Measurements from ENCODE around the gene NFIB. TPM values are rescaled to one million over a fixed set of nuclear protein-coding genes. Genes with fewer than 3 reads are reported as not detected.

Gene NFIB
- total RNA-seq, 1 donor from 2014 or later: 11.6 TPM

DNA sequence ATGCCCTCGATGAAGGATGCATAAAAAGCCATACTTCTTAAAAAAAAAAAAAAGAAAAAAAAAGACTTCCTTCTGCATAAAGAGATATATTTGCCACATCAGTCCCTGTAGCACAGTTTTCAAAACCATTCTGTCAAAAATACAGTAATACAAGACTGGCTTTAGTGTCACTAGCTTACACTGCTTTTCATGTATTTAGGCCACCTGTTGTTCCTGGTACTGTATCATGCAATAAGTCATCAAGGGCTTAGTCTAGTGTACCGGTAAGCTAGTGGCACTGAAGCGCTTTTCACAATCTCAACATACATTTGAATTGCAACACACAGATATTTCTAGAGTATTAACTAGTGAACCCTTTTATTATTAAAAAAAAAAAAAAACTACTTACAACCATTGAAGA lies 231.2 kb downstream of the NFIB start:
- H3K36me3 ChIP-seq (ENCODE audit: control insufficient read depth, insufficient read depth, low read length): no peaks in the 10 kb centered on the region
- DNase-seq (ENCODE audit: low read depth): no peak
- TF ChIP-seq, protein P1, sequence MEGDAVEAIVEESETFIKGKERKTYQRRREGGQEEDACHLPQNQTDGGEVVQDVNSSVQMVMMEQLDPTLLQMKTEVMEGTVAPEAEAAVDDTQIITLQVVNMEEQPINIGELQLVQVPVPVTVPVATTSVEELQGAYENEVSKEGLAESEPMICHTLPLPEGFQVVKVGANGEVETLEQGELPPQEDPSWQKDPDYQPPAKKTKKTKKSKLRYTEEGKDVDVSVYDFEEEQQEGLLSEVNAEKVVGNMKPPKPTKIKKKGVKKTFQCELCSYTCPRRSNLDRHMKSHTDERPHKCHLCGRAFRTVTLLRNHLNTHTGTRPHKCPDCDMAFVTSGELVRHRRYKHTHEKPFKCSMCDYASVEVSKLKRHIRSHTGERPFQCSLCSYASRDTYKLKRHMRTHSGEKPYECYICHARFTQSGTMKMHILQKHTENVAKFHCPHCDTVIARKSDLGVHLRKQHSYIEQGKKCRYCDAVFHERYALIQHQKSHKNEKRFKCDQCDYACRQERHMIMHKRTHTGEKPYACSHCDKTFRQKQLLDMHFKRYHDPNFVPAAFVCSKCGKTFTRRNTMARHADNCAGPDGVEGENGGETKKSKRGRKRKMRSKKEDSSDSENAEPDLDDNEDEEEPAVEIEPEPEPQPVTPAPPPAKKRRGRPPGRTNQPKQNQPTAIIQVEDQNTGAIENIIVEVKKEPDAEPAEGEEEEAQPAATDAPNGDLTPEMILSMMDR (IDR thresholded peaks at IDR 0.05; ENCODE audit: insufficient read depth, low read length, severe bottlenecking): no peak
- H3K27me3 ChIP-seq (ENCODE audit: control insufficient read depth, insufficient read depth, low read length): no peaks in the 10 kb centered on the region
- no peak overlapping the region for H3K4me3 ChIP-seq (ENCODE audit: low read depth, low read length)
- FAIRE-seq: no peak

DNA sequence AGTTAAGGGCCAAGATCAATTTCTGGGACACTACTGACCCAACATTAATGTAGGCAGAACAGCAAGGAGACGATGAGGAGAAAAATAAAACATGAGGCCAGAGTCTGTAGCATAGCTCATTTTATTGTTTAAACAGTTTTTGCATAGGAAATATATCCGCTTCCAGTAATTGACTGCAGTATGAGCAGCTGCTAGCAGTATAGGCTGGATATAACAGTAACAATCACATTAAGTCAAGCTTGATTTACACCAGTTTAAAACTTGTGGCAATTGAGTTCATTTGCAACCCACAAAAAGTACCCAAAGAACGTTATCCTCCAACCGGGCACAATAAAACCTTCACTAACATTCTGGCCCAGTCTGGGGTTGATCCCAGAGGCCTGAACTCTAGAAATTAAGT lies 232.2 kb downstream of the NFIB start:
- Histone ChIP-seq H3K36me3 (ENCODE audit: control insufficient read depth, insufficient read depth, low read length) (no peaks in the 10 kb centered on the region), H3K27me3 (ENCODE audit: control insufficient read depth, insufficient read depth, low read length) (no peaks in the 10 kb centered on the region), H3K4me3 (ENCODE audit: low read depth, low read length) (no peak overlapping the region)
- FAIRE-seq (no peak), DNase-seq (ENCODE audit: low read depth) (no peak)
- TF ChIP-seq, protein P1 (IDR thresholded peaks at IDR 0.05; ENCODE audit: insufficient read depth, low read length, severe bottlenecking): no peak

DNA sequence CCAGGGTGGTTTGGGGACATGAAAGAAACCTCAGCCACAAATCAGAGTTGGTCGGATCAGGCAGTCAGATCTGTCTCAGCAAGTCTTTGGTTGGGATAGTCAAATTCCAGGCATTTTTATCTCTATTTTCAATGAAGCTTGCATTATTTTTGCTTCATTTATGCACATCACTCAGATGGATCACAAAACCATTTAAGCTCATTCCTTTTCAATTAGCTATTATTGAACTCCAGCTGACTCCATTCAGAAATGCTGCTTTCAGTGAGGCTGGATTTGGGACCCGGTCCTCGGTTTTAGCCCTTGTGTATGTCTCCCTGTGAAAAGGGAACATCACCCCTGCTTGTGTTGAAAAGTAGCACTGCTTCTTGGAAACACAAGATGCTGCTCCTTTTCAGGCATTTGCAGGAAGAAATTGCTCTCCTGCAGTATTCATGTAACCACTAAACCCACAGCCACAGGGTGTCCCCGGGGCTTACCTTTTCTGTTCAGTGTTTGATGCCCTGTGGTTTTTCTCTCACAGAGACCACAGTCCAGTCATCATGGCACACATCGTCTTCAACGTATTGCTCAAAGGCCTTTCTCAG lies 232.9 kb downstream of the NFIB start:
- TF ChIP-seq, protein P1 (IDR thresholded peaks at IDR 0.05; ENCODE audit: insufficient read depth, low read length, severe bottlenecking): no peak
- FAIRE-seq (no peak), DNase-seq (ENCODE audit: low read depth) (peak; percentile 68)
- Histone ChIP-seq H3K4me3 (ENCODE audit: low read depth, low read length) (no peak overlapping the region), H3K36me3 (ENCODE audit: control insufficient read depth, insufficient read depth, low read length) (no peaks in the 10 kb centered on the region), H3K27me3 (ENCODE audit: control insufficient read depth, insufficient read depth, low read length) (no peaks in the 10 kb centered on the region)

DNA sequence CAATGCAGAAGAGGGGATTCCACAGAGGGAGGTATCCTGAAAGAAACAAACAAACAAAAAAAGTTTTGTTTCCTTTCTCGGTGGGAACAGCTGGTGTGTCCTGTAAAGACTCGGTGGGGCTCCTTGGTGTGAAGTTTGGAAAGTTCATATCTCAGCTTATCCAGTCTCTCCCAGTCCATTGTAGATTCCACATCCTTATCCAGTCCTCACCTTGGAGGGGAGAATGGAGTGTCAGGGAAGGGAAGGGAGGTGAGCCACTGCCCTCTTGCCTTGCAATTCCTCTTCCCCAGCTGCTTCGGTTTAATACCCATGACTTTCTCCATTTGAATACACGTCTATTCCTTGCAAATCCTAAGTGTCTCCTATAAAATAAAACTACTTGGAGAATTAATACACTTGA lies 234.5 kb downstream of the NFIB start:
- no peaks in the 10 kb centered on the region for H3K36me3 ChIP-seq (ENCODE audit: control insufficient read depth, insufficient read depth, low read length)
- FAIRE-seq: no peak
- TF ChIP-seq, protein P1 (IDR thresholded peaks at IDR 0.05; ENCODE audit: insufficient read depth, low read length, severe bottlenecking): no peak
- no peak overlapping the region for H3K4me3 ChIP-seq (ENCODE audit: low read depth, low read length)
- no peak for DNase-seq (ENCODE audit: low read depth)
- H3K27me3 ChIP-seq (ENCODE audit: control insufficient read depth, insufficient read depth, low read length): no peaks in the 10 kb centered on the region

DNA sequence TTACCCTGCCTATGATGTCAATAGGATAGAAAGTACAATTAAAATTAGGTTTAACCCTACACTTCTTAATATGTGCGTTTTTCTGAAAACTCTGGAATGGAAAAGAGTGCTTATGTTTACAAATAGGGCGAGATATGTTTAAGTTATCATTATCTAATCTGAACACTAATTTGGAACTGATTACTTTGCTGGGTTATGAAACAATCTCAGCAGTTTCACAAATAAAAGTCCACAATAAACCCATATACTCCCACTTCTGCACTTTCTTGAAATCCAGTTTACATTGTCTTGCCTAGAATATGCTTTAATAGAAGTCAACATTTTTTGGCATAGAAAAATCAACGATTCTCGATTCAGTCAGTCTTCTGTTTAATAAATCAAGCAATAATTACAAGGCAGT lies 236.3 kb downstream of the NFIB start:
- no peak overlapping the region for H3K4me3 ChIP-seq (ENCODE audit: low read depth, low read length)
- TF ChIP-seq, protein P1 (IDR thresholded peaks at IDR 0.05; ENCODE audit: insufficient read depth, low read length, severe bottlenecking): no peak
- no peak for DNase-seq (ENCODE audit: low read depth)
- no peak for FAIRE-seq
- no peaks in the 10 kb centered on the region for H3K27me3 ChIP-seq (ENCODE audit: control insufficient read depth, insufficient read depth, low read length)
- H3K36me3 ChIP-seq (ENCODE audit: control insufficient read depth, insufficient read depth, low read length): no peaks in the 10 kb centered on the region

GRCh38 chr9:14075218-14075617 lies 238.7 kb downstream of the NFIB start:
- no peaks in the 10 kb centered on the region for H3K36me3 ChIP-seq (ENCODE audit: control insufficient read depth, insufficient read depth, low read length)
- TF ChIP-seq, protein P1 (IDR thresholded peaks at IDR 0.05; ENCODE audit: insufficient read depth, low read length, severe bottlenecking): no peak
- no peak overlapping the region for H3K4me3 ChIP-seq (ENCODE audit: low read depth, low read length)
- no peak for FAIRE-seq
- no peak for DNase-seq (ENCODE audit: low read depth)
- H3K27me3 ChIP-seq (ENCODE audit: control insufficient read depth, insufficient read depth, low read length): no peaks in the 10 kb centered on the region

Measured in bronchial epithelial cell (primary cell).